ENCODE results near the gene UTP14C.

GRCh38 chr13:51999921-52000320 lies 24.6 kb upstream of the UTP14C start:
- TF ChIP-seq EZH2 (IDR thresholded peaks at IDR 0.05; ENCODE audit: insufficient read depth, poor library complexity, severe bottlenecking), result no peak
- TF ChIP-seq EZH2phosphoT487 (IDR thresholded peaks at IDR 0.05; ENCODE audit: insufficient read depth, low read depth), result no peak
